HCT116 (cell line): ENCODE data around the gene USH1C. TPM values are rescaled to one million over a fixed set of nuclear protein-coding genes. Genes with fewer than 3 reads are reported as not detected.

Experiments
- ATAC-seq: fragments of 200-7000 bp; cut with Tn5 transposase; 2 replicates; pipeline ENCODE4 v1.9.1; 2020; ENCODE audit warnings: mild to moderate bottlenecking, moderate library complexity
- BruUV-seq: library from RNA; stranded (reverse); fragments of 400-500 nt; replicated peaks from 2 replicates; lab custom pipeline; 2021; lab: Mats Ljungman, UMichigan
- CTCF ChIA-PET: fragments of 300-600 bp; sonication (Branson Sonifier 250); formaldehyde crosslinking; loops from one replicate; lab custom pipeline; 2021; ENCODE audit warnings: antibody characterized with exemption; lab: Charles Lee
- POLR2A ChIA-PET: fragments of 300-600, 350-600 bp; sonication (Branson Sonifier 250); formaldehyde crosslinking; loops from one replicate; lab custom pipeline; 2021; ENCODE audit warnings: antibody characterized with exemption; lab: Charles Lee
- RAD21 ChIA-PET, 2 experiments: fragments of 300-600 bp; sonication (Branson Sonifier 250); formaldehyde crosslinking; loops; one replicate each; lab custom pipeline; 2023; ENCODE audit warnings: low total read pairs in 2 of 2; ENCODE audit not compliant: uncharacterized antibody in 2 of 2, unreplicated experiment in 2 of 2, low non-redundant PET in 1 of 2; lab: Charles Lee
- DNase-seq: peaks from one replicate; pipeline ENCODE4 v3.0.0-alpha.2; 2010; ENCODE audit warnings: low read depth, low spot score
- H2AFZ ChIP-seq: fragments of 200-600 bp; shearing (Covaris generic), sonication (generic); 2 replicates; pipeline ENCODE4 v1.6.1; 2017; ENCODE audit warnings: low read depth, mixed run types, mixed read lengths, antibody characterized with exemption, low read length; ENCODE audit not compliant: poor library complexity, severe bottlenecking
- H3K27ac ChIP-seq: 2 replicates; pipeline ENCODE4 v1.5.1; 2012; ENCODE audit warnings: low read depth, low read length
- H3K27me3 ChIP-seq: fragments of 200-600 bp; sonication (generic); 2 replicates; pipeline ENCODE4 v1.6.1; 2016; ENCODE audit warnings: mixed run types, low read length, mixed read lengths; ENCODE audit not compliant: insufficient read depth
- H3K36me3 ChIP-seq, 2 experiments: fragments of 200-500 bp in 1 of 2; fragments of 200-600 bp in 1 of 2; sonication (Bioruptor generic) in 1 of 2; sonication (generic) in 1 of 2; 2 replicates each; pipeline versions ENCODE4 v1.5.1 to v1.6.1; 2014 to 2016; ENCODE audit warnings: low read length in 2 of 2, inconsistent platforms in 1 of 2, mixed read lengths in 1 of 2, mixed run types in 1 of 2; ENCODE audit not compliant: insufficient read depth in 2 of 2, control insufficient read depth in 1 of 2
- H3K4me1 ChIP-seq, 2 experiments: fragments of 200-600 bp in 1 of 2; sonication (generic) in 1 of 2; 2 replicates each; pipeline versions ENCODE4 v1.5.1 to v1.6.1; 2012 to 2017; ENCODE audit warnings: low read length in 2 of 2, inconsistent platforms in 1 of 2, mild to moderate bottlenecking in 1 of 2, mixed read lengths in 1 of 2, mixed run types in 1 of 2, moderate library complexity in 1 of 2; ENCODE audit not compliant: insufficient read depth in 2 of 2, control insufficient read depth in 1 of 2
- H3K4me2 ChIP-seq: fragments of 200-600 bp; sonication (generic); 2 replicates; pipeline ENCODE4 v1.6.1; 2017; ENCODE audit warnings: mixed run types, low read length, mixed read lengths
- H3K4me3 ChIP-seq, 2 experiments: fragments of 200-600 bp in 1 of 2; sonication (generic) in 1 of 2; replicated peaks in 1 of 2; 2 replicates each; pipeline ENCODE4 v1.5.1; 2011 to 2016; ENCODE audit warnings: low read length in 2 of 2, control low read depth in 1 of 2, low read depth in 1 of 2, mild to moderate bottlenecking in 1 of 2, mixed read lengths in 1 of 2, mixed run types in 1 of 2
- H3K79me2 ChIP-seq: fragments of 200-600 bp; sonication (generic); 2 replicates; pipeline ENCODE4 v1.6.1; 2017; ENCODE audit warnings: mild to moderate bottlenecking, mixed run types, low read length, moderate library complexity, mixed read lengths; ENCODE audit not compliant: insufficient read depth
- H3K9ac ChIP-seq: fragments of 200-600 bp; sonication (generic); 2 replicates; pipeline ENCODE4 v1.6.1; 2016; ENCODE audit warnings: low read length, mixed read lengths
- H3K9me2 ChIP-seq: fragments of 200-600 bp; sonication (generic), shearing (Covaris generic); 2 replicates; pipeline ENCODE4 v1.6.1; 2017; ENCODE audit warnings: mixed run types, mild to moderate bottlenecking, moderate library complexity; ENCODE audit not compliant: insufficient read depth
- H3K9me3 ChIP-seq, 2 experiments: fragments of 200-500 bp in 1 of 2; fragments of 200-600 bp in 1 of 2; sonication (Bioruptor generic) in 1 of 2; sonication (generic) in 1 of 2; 2 replicates each; pipeline ENCODE4 v1.6.1; 2014 to 2017; ENCODE audit warnings: low read length in 2 of 2, mixed read lengths in 2 of 2, inconsistent platforms in 1 of 2, low read depth in 1 of 2, mild to moderate bottlenecking in 1 of 2, mixed run types in 1 of 2, moderate library complexity in 1 of 2; ENCODE audit not compliant: control insufficient read depth in 1 of 2, insufficient read depth in 1 of 2
- H4K20me1 ChIP-seq: fragments of 200-600 bp; sonication (generic), shearing (Covaris generic); 2 replicates; pipeline ENCODE4 v1.6.1; 2017; ENCODE audit warnings: mixed run types, mild to moderate bottlenecking, moderate library complexity; ENCODE audit not compliant: insufficient read depth
- CEBPB ChIP-seq: IDR thresholded peaks from 2 replicates; pipeline ENCODE4 v1.6.1; 2012; ENCODE audit warnings: low read depth
- EGR1 ChIP-seq: IDR thresholded peaks from 2 replicates; pipeline ENCODE4 v1.6.1; 2012; ENCODE audit warnings: low read depth
- ELF1 ChIP-seq: IDR thresholded peaks from 2 replicates; pipeline ENCODE4 v1.6.1; 2012; ENCODE audit warnings: low read depth, borderline replicate concordance
- EZH2phosphoT487 ChIP-seq: fragments of 200-600 bp; IDR thresholded peaks from 2 replicates; pipeline ENCODE4 v1.6.1; 2018; ENCODE audit warnings: antibody characterized with exemption, borderline replicate concordance
- FOSL1 ChIP-seq: IDR thresholded peaks from 2 replicates; pipeline ENCODE4 v1.6.1; 2012; ENCODE audit warnings: low read depth
- JUND ChIP-seq: IDR thresholded peaks from 2 replicates; pipeline ENCODE4 v1.6.1; 2012
- TCF7L2 ChIP-seq: IDR thresholded peaks from 2 replicates; pipeline ENCODE4 v1.7.0; 2011; ENCODE audit warnings: borderline replicate concordance, inconsistent platforms; ENCODE audit not compliant: insufficient read depth, insufficient read length; ENCODE audit errors: extremely low read depth
- YY1 ChIP-seq: IDR thresholded peaks from 2 replicates; pipeline ENCODE4 v1.6.1; 2011; ENCODE audit warnings: low read length, low read depth, moderate library complexity, mild to moderate bottlenecking; ENCODE audit not compliant: insufficient replicate concordance; ENCODE audit errors: extremely low read depth
- ZFX ChIP-seq: fragments of 450-650 bp; IDR thresholded peaks from 2 replicates; pipeline ENCODE4 v1.6.1; 2017
- ZNF274 ChIP-seq: fragments of 200-500 bp; sonication (Bioruptor generic); IDR thresholded peaks from 2 replicates; pipeline ENCODE4 v1.6.1; 2014; ENCODE audit warnings: mild to moderate bottlenecking, low read depth, low read length, inconsistent platforms
- intact Hi-C: fragments of 100-400 bp; cut with micrococcal nuclease; formaldehyde crosslinking; loops from 2 replicates; pipeline ENCODE4 v1.10.0; 2022
- total RNA-seq: library from RNA; stranded (reverse); gene quantifications from one replicate; pipeline ENCODE4 v1.2.1, GENCODE V29; 2021; ENCODE audit not compliant: unreplicated experiment
- TF ChIP-seq, protein P1 (sequence below): IDR thresholded peaks from 2 replicates; pipeline ENCODE4 v1.6.1; 2012
- TF ChIP-seq, protein P2 (sequence below), 3 experiments: fragments of 200-600 bp in 1 of 3; sonication (generic) in 1 of 3; IDR thresholded peaks in 2 of 3; conservative IDR thresholded peaks in 1 of 3; 2 replicates each; pipeline ENCODE4 v1.5.1; 2012 to 2017; ENCODE audit warnings: low read depth in 2 of 3, low read length in 2 of 3, antibody characterized with exemption in 1 of 3, borderline replicate concordance in 1 of 3, control low read depth in 1 of 3, mild to moderate bottlenecking in 1 of 3, mixed read lengths in 1 of 3, mixed run types in 1 of 3, moderate library complexity in 1 of 3; ENCODE audit not compliant: insufficient read depth in 1 of 3
- TF ChIP-seq, protein P3 (sequence below): IDR thresholded peaks from 2 replicates; pipeline ENCODE4 v1.6.1; 2012
- TF ChIP-seq, protein P4 (sequence below): IDR thresholded peaks from 2 replicates; pipeline ENCODE4 v1.6.1; 2011; ENCODE audit warnings: mild to moderate bottlenecking, low read length, moderate library complexity; ENCODE audit not compliant: insufficient replicate concordance; ENCODE audit errors: extremely low read depth

Gene USH1C
- total RNA-seq, 1 experiment from 2014 or later, result 13.4 TPM

DNA sequence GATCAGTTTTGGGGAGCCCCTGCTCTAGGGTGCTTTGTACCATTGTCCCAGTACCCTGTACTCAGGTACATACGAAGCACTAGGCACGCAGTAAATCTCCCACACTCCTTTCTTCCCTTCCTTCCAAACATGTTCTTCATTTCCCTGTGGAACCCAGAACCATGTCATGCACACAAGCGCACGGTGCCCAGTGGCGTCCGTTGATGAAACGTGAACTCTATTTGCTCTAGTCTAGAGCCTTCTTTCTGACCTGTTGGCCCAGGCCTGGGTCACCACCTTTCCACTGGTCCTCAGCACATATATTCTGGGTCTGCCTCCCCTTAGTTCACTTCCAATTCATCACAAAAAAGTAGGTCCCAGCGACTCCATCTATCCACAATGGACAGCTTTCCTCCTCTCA lies 7.0 kb downstream of the USH1C start:
- Histone ChIP-seq H3K4me1 (peaks cover 1 to 3% of the 10 kb centered on the region in 2 experiments; a peak in 3 of 4 replicates), H3K9me3 (no peaks in the 10 kb centered on the region), H3K9me2 (no peaks in the 10 kb centered on the region), H2AFZ (no peak overlapping the region), H3K27ac (no peak overlapping the region), H3K79me2 (no peaks in the 10 kb centered on the region), H3K9ac (no peak overlapping the region), H3K27me3 (no peaks in the 10 kb centered on the region), H3K36me3 (no peaks in the 10 kb centered on the region), H3K4me2 (no peak overlapping the region), H4K20me1 (no peaks in the 10 kb centered on the region), H3K4me3 (no peak overlapping the region)
- BruUV-seq, result no TSS peak
- ATAC-seq (no peak), DNase-seq (no peak)
- TF ChIP-seq ZFX (no peak), EGR1 (no peak), YY1 (no peak), TCF7L2 (no peak)
- TF ChIP-seq, protein P1, sequence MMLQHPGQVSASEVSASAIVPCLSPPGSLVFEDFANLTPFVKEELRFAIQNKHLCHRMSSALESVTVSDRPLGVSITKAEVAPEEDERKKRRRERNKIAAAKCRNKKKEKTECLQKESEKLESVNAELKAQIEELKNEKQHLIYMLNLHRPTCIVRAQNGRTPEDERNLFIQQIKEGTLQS, result no peak
- POLR2A ChIA-PET, result no interaction called here
- CTCF ChIA-PET, result interaction anchor here (1.0 kb wide), 1 partner anchor 9 kb away, joined by 3 read pairs; no protein-coding TSS in a partner anchor
- RAD21 ChIA-PET, result no interaction called here
- intact Hi-C loops, result no loop called here

DNA sequence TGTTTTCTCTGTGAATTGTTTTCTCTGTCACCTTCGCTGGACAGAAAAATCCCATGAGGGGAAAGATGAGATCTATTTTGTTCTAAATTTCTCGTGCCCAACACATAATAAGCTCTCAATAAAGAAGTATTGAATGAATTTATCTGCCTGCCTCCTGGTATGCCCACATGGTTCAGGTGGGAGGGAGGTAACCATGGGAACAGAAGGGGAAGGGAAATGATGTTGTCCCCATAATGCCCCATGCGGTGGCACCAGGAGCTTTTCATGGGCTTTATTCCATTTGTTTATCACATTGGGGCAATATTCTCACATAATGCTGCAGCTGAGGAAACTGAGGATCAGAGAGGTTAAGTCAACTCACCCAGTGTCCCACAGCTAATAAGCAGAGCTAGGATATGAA lies 8.7 kb downstream of the USH1C start:
- no TSS peak for BruUV-seq
- no peak for ATAC-seq
- CTCF ChIA-PET, result no interaction called here
- TF ChIP-seq YY1, result no peak
- TF ChIP-seq CEBPB, result no peak
- TF ChIP-seq, protein P2, sequence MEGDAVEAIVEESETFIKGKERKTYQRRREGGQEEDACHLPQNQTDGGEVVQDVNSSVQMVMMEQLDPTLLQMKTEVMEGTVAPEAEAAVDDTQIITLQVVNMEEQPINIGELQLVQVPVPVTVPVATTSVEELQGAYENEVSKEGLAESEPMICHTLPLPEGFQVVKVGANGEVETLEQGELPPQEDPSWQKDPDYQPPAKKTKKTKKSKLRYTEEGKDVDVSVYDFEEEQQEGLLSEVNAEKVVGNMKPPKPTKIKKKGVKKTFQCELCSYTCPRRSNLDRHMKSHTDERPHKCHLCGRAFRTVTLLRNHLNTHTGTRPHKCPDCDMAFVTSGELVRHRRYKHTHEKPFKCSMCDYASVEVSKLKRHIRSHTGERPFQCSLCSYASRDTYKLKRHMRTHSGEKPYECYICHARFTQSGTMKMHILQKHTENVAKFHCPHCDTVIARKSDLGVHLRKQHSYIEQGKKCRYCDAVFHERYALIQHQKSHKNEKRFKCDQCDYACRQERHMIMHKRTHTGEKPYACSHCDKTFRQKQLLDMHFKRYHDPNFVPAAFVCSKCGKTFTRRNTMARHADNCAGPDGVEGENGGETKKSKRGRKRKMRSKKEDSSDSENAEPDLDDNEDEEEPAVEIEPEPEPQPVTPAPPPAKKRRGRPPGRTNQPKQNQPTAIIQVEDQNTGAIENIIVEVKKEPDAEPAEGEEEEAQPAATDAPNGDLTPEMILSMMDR (IDR thresholded peaks at IDR 0.05 in 2 of 3, conservative IDR thresholded peaks at IDR 0.05 in 1 of 3; ENCODE audit: borderline replicate concordance in 1 of 3, insufficient read depth in 1 of 3, low read depth in 2 of 3, low read length in 2 of 3), result no peak
- TF ChIP-seq EZH2phosphoT487, result no peak
- TF ChIP-seq, protein P3, sequence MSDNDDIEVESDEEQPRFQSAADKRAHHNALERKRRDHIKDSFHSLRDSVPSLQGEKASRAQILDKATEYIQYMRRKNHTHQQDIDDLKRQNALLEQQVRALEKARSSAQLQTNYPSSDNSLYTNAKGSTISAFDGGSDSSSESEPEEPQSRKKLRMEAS, result no peak
- no peak for TF ChIP-seq JUND
- no peak for TF ChIP-seq FOSL1
- TF ChIP-seq ELF1, result no peak
- TF ChIP-seq, protein P4, sequence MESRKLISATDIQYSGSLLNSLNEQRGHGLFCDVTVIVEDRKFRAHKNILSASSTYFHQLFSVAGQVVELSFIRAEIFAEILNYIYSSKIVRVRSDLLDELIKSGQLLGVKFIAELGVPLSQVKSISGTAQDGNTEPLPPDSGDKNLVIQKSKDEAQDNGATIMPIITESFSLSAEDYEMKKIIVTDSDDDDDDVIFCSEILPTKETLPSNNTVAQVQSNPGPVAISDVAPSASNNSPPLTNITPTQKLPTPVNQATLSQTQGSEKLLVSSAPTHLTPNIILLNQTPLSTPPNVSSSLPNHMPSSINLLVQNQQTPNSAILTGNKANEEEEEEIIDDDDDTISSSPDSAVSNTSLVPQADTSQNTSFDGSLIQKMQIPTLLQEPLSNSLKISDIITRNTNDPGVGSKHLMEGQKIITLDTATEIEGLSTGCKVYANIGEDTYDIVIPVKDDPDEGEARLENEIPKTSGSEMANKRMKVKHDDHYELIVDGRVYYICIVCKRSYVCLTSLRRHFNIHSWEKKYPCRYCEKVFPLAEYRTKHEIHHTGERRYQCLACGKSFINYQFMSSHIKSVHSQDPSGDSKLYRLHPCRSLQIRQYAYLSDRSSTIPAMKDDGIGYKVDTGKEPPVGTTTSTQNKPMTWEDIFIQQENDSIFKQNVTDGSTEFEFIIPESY, result no peak
- no peak for TF ChIP-seq EGR1
- no peak for TF ChIP-seq ZFX
- no peak for TF ChIP-seq ZNF274

More for the DNA sequence above, 8.7 kb downstream of the USH1C start:
- Histone ChIP-seq H3K4me3 (no peak overlapping the region), H4K20me1 (no peaks in the 10 kb centered on the region), H3K9ac (no peak overlapping the region), H3K4me1 (no peaks in the 10 kb centered on the region), H3K9me3 (no peaks in the 10 kb centered on the region), H3K4me2 (no peak overlapping the region), H3K27ac (no peak overlapping the region), H3K27me3 (no peaks in the 10 kb centered on the region), H2AFZ (no peak overlapping the region), H3K79me2 (no peaks in the 10 kb centered on the region), H3K36me3 (no peaks in the 10 kb centered on the region), H3K9me2 (no peaks in the 10 kb centered on the region)
- ChIA-PET POLR2A (no interaction called here), RAD21 (no interaction called here)
- DNase-seq, result no peak
- intact Hi-C loops, result no loop called here
